Mucosa of descending colon (tissue), 3 donors: Measurements from ENCODE around the gene MRPL37. TPM values are rescaled to one million over a fixed set of nuclear protein-coding genes. Genes with fewer than 3 reads are reported as not detected.
"Not testable (repeated sequence)": the region's sequence is repeated elsewhere in the genome, so short reads cannot be mapped to it uniquely, and the experiment has no call there.

Source experiments
- ATAC-seq: fragments of 200-7000 bp; cut with Tn5 transposase; one replicate; pipeline ENCODE4 v1.9.1; 2020; ENCODE audit warnings: mild to moderate bottlenecking, moderate library complexity
- DNase-seq, 3 donors: peaks; one replicate each; pipeline ENCODE4 v3.0.0-alpha.2; 2020
- H3K36me3 ChIP-seq: fragments of 200-600 bp; one replicate; pipeline ENCODE4 v1.8.0; 2021; ENCODE audit warnings: low read depth, mild to moderate bottlenecking
- H3K4me1 ChIP-seq: fragments of 200-600 bp; one replicate; pipeline ENCODE4 v1.8.0; 2021; ENCODE audit warnings: low read depth, mild to moderate bottlenecking
- H3K4me3 ChIP-seq: fragments of 200-600 bp; one replicate; pipeline ENCODE4 v1.8.0; 2021; ENCODE audit warnings: mild to moderate bottlenecking
- H3K9me3 ChIP-seq: fragments of 200-600 bp; one replicate; pipeline ENCODE4 v1.8.0; 2021; ENCODE audit warnings: mild to moderate bottlenecking
- CTCF ChIP-seq: fragments of 200-600 bp; IDR thresholded peaks from one replicate; pipeline ENCODE4 v1.8.0; 2022; ENCODE audit warnings: antibody characterized with exemption, mild to moderate bottlenecking
- intact Hi-C, 2 donors: fragments of 100-400 bp; cut with DNase I in 1 of 2; cut with micrococcal nuclease in 1 of 2; formaldehyde crosslinking; loops; one replicate each; pipeline versions ENCODE4 v1.11.0 to v1.11.1; 2022; cut with DNase I, micrococcal nuclease
- total RNA-seq, 3 donors: library from RNA; stranded (reverse); fragmentation: NEBNext Ultra II Directional in 2 of 3; extraction: Animal tissue kit (Norgen Biotek cat#: 25700) in 2 of 3; gene quantifications; one replicate each; pipeline versions ENCODE4 v1.2.1 to v1.2.4, GENCODE V29; 2021 to 2023
- donor health status: DM: no; HTN: no; CAD: no; lungs with moderate emphysema.
- donor health status: DM: no; HTN: no; CAD: no.
- donor health status: DM: no; HTN: yes; CAD: no.

MRPL37 gene
- total RNA-seq, 3 donors from 2014 or later: 46.5 to 84.7 (median 58.8) TPM

DNA sequence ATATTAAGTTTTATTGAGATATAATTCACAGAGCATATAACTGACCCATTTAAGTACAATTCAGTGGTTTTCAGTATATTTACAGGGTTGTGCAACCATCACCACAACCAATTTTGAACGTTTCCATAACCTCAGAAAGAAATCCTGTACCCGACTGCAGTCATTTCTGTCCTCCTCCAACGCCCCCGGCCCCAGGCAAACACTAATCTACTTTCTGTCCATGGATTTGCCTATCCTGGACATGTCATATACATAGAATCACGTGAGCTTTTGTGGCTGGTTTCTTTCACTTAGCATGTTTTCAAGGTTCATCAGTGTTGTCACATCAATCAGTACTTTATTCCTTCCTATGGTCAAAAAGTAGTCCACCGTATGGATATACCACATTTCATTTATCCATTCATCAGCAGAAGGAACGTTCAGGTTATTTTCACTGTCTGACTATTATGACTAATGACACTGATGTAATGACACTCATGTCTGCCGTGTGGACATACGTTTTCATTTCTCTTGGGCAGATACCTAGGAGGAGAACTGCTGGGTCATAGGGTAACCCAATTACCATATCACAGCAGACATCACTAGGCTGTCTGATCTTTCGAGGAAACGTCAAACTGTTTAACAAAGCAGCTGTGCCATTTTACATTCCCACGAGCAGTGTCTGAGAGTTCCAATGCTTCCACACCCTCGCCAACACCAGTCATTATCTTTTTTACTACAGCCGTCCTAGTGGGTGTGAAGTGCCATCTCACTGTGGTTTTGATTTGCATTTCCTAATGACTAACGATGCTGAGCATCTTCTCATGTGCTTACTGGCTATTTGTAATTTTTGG lies 30.8 kb downstream of the MRPL37 start:
- intact Hi-C loops: no loop called here
- Histone ChIP-seq H3K36me3 (no peaks in the 10 kb centered on the region), H3K4me3 (no peak overlapping the region), H3K9me3 (no peaks in the 10 kb centered on the region), H3K4me1 (no peaks in the 10 kb centered on the region)
- TF ChIP-seq CTCF: no peak
- DNase-seq: no peak
- ATAC-seq: no peak

- H3K36me3 ChIP-seq, ATAC-seq, DNase-seq, intact Hi-C loops, H3K4me3 ChIP-seq, H3K4me1 ChIP-seq, H3K9me3 ChIP-seq: not testable (repeated sequence)
Observed at GRCh38 chr1:54233196-54233595, 33.2 kb downstream of the MRPL37 start.

- no peak for TF ChIP-seq CTCF
Observed at GRCh38 chr1:54234284-54234683, 34.3 kb downstream of the MRPL37 start.

DNA sequence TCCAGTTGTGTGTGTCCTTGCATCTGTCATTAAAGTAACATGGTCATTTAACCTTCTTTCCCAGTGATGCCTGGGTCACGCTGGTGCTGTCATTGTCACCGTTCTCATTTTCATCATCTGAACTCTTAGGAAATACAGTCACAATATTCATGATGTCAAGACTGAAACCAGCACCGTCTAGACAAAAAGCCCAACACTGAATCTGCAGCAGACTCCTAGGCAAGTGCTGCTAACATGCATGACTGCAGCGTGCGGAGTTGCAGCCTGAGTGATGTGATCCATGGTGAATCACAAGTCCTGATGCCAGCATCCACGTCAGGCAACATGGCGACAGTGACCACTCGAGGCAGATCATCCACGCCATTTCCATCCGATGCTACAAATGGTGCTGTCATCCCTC lies 37.6 kb downstream of the MRPL37 start:
- Histone ChIP-seq H3K9me3 (no peaks in the 10 kb centered on the region), H3K4me1 (no peaks in the 10 kb centered on the region), H3K36me3 (no peaks in the 10 kb centered on the region), H3K4me3 (no peak overlapping the region)
- DNase-seq (no peak), ATAC-seq (no peak)
- intact Hi-C loops: no loop called here
- no peak for TF ChIP-seq CTCF

More at GRCh38 chr1:54234284-54234683, 34.3 kb downstream of the MRPL37 start:
- ATAC-seq: no peak
- no peaks in the 10 kb centered on the region for H3K36me3 ChIP-seq
- no peaks in the 10 kb centered on the region for H3K9me3 ChIP-seq
- no peak for DNase-seq
- intact Hi-C loops: no loop called here
- no peaks in the 10 kb centered on the region for H3K4me1 ChIP-seq
- H3K4me3 ChIP-seq: no peak overlapping the region

DNA sequence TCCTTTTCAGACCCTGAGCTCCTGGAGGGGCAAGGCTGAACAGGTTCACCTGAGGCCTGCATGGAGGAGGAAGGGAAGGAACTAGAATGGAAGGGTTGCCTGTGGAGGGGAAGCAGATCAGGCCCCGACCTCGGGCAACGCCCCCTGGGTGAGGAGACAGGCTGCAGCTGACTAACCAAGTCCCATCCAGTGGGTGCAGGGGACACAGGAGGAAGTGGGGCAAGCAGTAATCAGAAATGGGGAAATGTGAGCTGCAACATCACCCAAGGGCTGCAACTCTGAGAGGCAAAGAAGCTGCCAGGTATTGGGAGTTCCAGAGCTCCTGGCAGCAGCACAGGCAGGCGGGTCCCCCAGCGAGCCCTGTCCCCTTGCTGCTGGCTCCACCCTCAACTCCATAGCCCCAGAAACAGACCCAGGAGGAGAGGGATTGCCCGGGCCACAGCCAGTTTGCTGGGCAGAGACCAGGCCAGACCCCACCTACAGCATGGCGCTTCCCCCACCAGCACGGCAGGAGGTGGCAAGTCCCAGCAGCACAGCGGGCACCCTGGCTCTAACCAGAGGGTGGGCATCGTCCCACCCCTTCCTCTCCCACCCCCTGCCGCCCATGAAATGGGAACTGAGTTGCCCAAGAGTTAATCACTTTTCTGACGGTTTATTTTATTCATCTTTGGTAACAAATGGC lies 38.5 kb downstream of the MRPL37 start:
- no peaks in the 10 kb centered on the region for H3K36me3 ChIP-seq
- H3K4me1 ChIP-seq: no peaks in the 10 kb centered on the region
- H3K9me3 ChIP-seq: no peaks in the 10 kb centered on the region
- DNase-seq (no peak), ATAC-seq (peak; percentile 17)
- intact Hi-C loops: no loop called here
- no peak for TF ChIP-seq CTCF
- no peak overlapping the region for H3K4me3 ChIP-seq

GRCh38 chr1:54239035-54239383 lies 39.0 kb downstream of the MRPL37 start:
- Histone ChIP-seq H3K4me1 (no peaks in the 10 kb centered on the region), H3K4me3 (no peak overlapping the region), H3K36me3 (no peaks in the 10 kb centered on the region), H3K9me3 (no peaks in the 10 kb centered on the region)
- intact Hi-C loops: no loop called here
- TF ChIP-seq CTCF: no peak
- DNase-seq (no peak), ATAC-seq (no peak)
